ENCODE results near the gene FPR1.
"Not testable (repeated sequence)": the region's sequence is repeated elsewhere in the genome, so short reads cannot be mapped to it uniquely, and the experiment has no call there.

Gene FPR1

GRCh38 chr19:51740356-51740755 is 11.3 kb downstream of the FPR1 start:
- no peak for DNase-seq
- H3K4me1 ChIP-seq (ENCODE audit: insufficient read depth, low read length), result no peaks in the 10 kb centered on the region
- H4K20me1 ChIP-seq (ENCODE audit: insufficient read depth, low read length), result no peaks in the 10 kb centered on the region
- no peak for TF ChIP-seq EZH2 (IDR thresholded peaks at IDR 0.05; ENCODE audit: borderline replicate concordance, low read depth, low read length, severe bottlenecking)
- TF ChIP-seq CTCF (IDR thresholded peaks at IDR 0.05; ENCODE audit: borderline replicate concordance, extremely low read depth, low read length, poor library complexity, severe bottlenecking), result no peak
- H3K27ac ChIP-seq (ENCODE audit: low read length), result no peak overlapping the region
- ATAC-seq (ENCODE audit: insufficient read depth, low read depth), result no peak
- H2AFZ ChIP-seq (ENCODE audit: low read depth, low read length), result no peak overlapping the region
- no peaks in the 10 kb centered on the region for H3K36me3 ChIP-seq (ENCODE audit: insufficient read depth, low read length)
- no peaks in the 10 kb centered on the region for H3K79me2 ChIP-seq (ENCODE audit: insufficient read depth, low read length)
- no peaks in the 10 kb centered on the region for H3K9me3 ChIP-seq (ENCODE audit: insufficient read depth, low read length, severe bottlenecking)
- no peak overlapping the region for H3K4me3 ChIP-seq (ENCODE audit: low read depth in 1 of 2, low read length in 2 of 2)
- peaks cover 23% of the 10 kb centered on the region for H3K27me3 ChIP-seq (ENCODE audit: insufficient read depth, low read length, poor library complexity)
- no peak overlapping the region for H3K9ac ChIP-seq (ENCODE audit: low read depth, low read length)
- H3K4me2 ChIP-seq (ENCODE audit: insufficient read depth, low read length), result no peak overlapping the region

GRCh38 chr19:51739466-51740213 is 12.0 kb downstream of the FPR1 start:
- Histone ChIP-seq H3K4me3 (ENCODE audit: low read depth in 1 of 2, low read length in 2 of 2) (no peak overlapping the region), H3K9ac (ENCODE audit: low read depth, low read length) (no peak overlapping the region), H2AFZ (ENCODE audit: low read depth, low read length) (no peak overlapping the region), H3K27ac (ENCODE audit: low read length) (no peak overlapping the region), H3K27me3 (ENCODE audit: insufficient read depth, low read length, poor library complexity) (peaks cover 25% of the 10 kb centered on the region), H3K4me2 (ENCODE audit: insufficient read depth, low read length) (no peak overlapping the region), H4K20me1 (ENCODE audit: insufficient read depth, low read length) (no peaks in the 10 kb centered on the region), H3K4me1 (ENCODE audit: insufficient read depth, low read length) (no peaks in the 10 kb centered on the region), H3K36me3 (ENCODE audit: insufficient read depth, low read length) (no peaks in the 10 kb centered on the region), H3K9me3 (ENCODE audit: insufficient read depth, low read length, severe bottlenecking) (no peaks in the 10 kb centered on the region), H3K79me2 (ENCODE audit: insufficient read depth, low read length) (no peaks in the 10 kb centered on the region)
- DNase-seq (no peak), ATAC-seq (ENCODE audit: insufficient read depth, low read depth) (no peak)
- TF ChIP-seq EZH2 (IDR thresholded peaks at IDR 0.05; ENCODE audit: borderline replicate concordance, low read depth, low read length, severe bottlenecking), result no peak
- no peak for TF ChIP-seq CTCF (IDR thresholded peaks at IDR 0.05; ENCODE audit: borderline replicate concordance, extremely low read depth, low read length, poor library complexity, severe bottlenecking)

- not testable (repeated sequence) for H3K79me2 ChIP-seq (ENCODE audit: insufficient read depth, low read length); H2AFZ ChIP-seq (ENCODE audit: low read depth, low read length); H3K36me3 ChIP-seq (ENCODE audit: insufficient read depth, low read length); H4K20me1 ChIP-seq (ENCODE audit: insufficient read depth, low read length); H3K4me3 ChIP-seq (ENCODE audit: low read depth in 1 of 2, low read length in 2 of 2); DNase-seq; H3K4me1 ChIP-seq (ENCODE audit: insufficient read depth, low read length); H3K9me3 ChIP-seq (ENCODE audit: insufficient read depth, low read length, severe bottlenecking); H3K27ac ChIP-seq (ENCODE audit: low read length); ATAC-seq (ENCODE audit: insufficient read depth, low read depth); H3K9ac ChIP-seq (ENCODE audit: low read depth, low read length); H3K4me2 ChIP-seq (ENCODE audit: insufficient read depth, low read length)
- peaks cover 25% of the 10 kb centered on the region for H3K27me3 ChIP-seq (ENCODE audit: insufficient read depth, low read length, poor library complexity)
Observed at GRCh38 chr19:51738523-51738922, 13.2 kb downstream of the FPR1 start.

- Histone ChIP-seq H3K9me3 (ENCODE audit: insufficient read depth, low read length, severe bottlenecking) (no peaks in the 10 kb centered on the region), H3K4me3 (ENCODE audit: low read depth in 1 of 2, low read length in 2 of 2) (no peak overlapping the region), H3K79me2 (ENCODE audit: insufficient read depth, low read length) (no peaks in the 10 kb centered on the region), H3K4me2 (ENCODE audit: insufficient read depth, low read length) (no peak overlapping the region), H4K20me1 (ENCODE audit: insufficient read depth, low read length) (no peaks in the 10 kb centered on the region), H3K27ac (ENCODE audit: low read length) (no peak overlapping the region), H3K9ac (ENCODE audit: low read depth, low read length) (no peak overlapping the region), H3K36me3 (ENCODE audit: insufficient read depth, low read length) (no peaks in the 10 kb centered on the region), H3K4me1 (ENCODE audit: insufficient read depth, low read length) (no peaks in the 10 kb centered on the region), H3K27me3 (ENCODE audit: insufficient read depth, low read length, poor library complexity) (peaks cover 25% of the 10 kb centered on the region), H2AFZ (ENCODE audit: low read depth, low read length) (no peak overlapping the region)
- DNase-seq, result no peak
- no peak for ATAC-seq (ENCODE audit: insufficient read depth, low read depth)
- TF ChIP-seq CTCF (IDR thresholded peaks at IDR 0.05; ENCODE audit: borderline replicate concordance, extremely low read depth, low read length, poor library complexity, severe bottlenecking), result no peak
- no peak for TF ChIP-seq EZH2 (IDR thresholded peaks at IDR 0.05; ENCODE audit: borderline replicate concordance, low read depth, low read length, severe bottlenecking)
Observed at GRCh38 chr19:51737924-51738323, 13.8 kb downstream of the FPR1 start.
